DOHH2 (cell line): ENCODE data around the gene RIPOR2.

Experiments used
- H3F3A ChIP-seq: fragments of 200-600 bp; sonication (generic), shearing (Covaris generic); 2 replicates; pipeline ENCODE4 v1.6.0; 2016; ENCODE audit warnings: antibody characterized with exemption, mild to moderate bottlenecking; ENCODE audit not compliant: control insufficient read depth, insufficient read depth
- H3K27ac ChIP-seq: fragments of 200-600 bp; sonication (generic); 2 replicates; pipeline ENCODE4 v1.5.1; 2014; ENCODE audit warnings: low read depth, mild to moderate bottlenecking, low read length, moderate library complexity
- H3K27me3 ChIP-seq: fragments of 200-600 bp; sonication (generic); 2 replicates; pipeline ENCODE4 v1.6.1; 2014; ENCODE audit warnings: mild to moderate bottlenecking, low read length, mixed read lengths; ENCODE audit not compliant: control insufficient read depth
- H3K36me3 ChIP-seq: fragments of 200-600 bp; sonication (generic); 2 replicates; pipeline ENCODE4 v1.6.1; 2014; ENCODE audit warnings: mild to moderate bottlenecking, low read length, moderate library complexity, mixed read lengths; ENCODE audit not compliant: control insufficient read depth
- H3K4me1 ChIP-seq: fragments of 200-600 bp; sonication (generic); 2 replicates; pipeline ENCODE4 v1.6.1; 2014; ENCODE audit warnings: mild to moderate bottlenecking, low read length, mixed read lengths; ENCODE audit not compliant: control insufficient read depth
- H3K4me2 ChIP-seq: fragments of 200-600 bp; sonication (generic); 2 replicates; pipeline ENCODE4 v1.6.0; 2014; ENCODE audit warnings: mild to moderate bottlenecking, low read length, moderate library complexity
- H3K4me3 ChIP-seq: fragments of 200-600 bp; sonication (generic); 2 replicates; pipeline ENCODE4 v1.5.1; 2014; ENCODE audit warnings: mild to moderate bottlenecking, low read length, mixed read lengths
- H3K79me2 ChIP-seq: fragments of 200-600 bp; sonication (generic); 2 replicates; pipeline ENCODE4 v1.6.1; 2014; ENCODE audit warnings: mild to moderate bottlenecking, low read length, mixed read lengths; ENCODE audit not compliant: control insufficient read depth
- H3K9me2 ChIP-seq: fragments of 200-600 bp; sonication (generic); replicated peaks from 2 replicates; pipeline ENCODE4 v1.6.1; 2014; ENCODE audit warnings: mild to moderate bottlenecking, low read length, mixed read lengths; ENCODE audit not compliant: control insufficient read depth
- H3K9me3 ChIP-seq: fragments of 200-600 bp; sonication (generic); 2 replicates; pipeline ENCODE4 v1.6.1; 2014; ENCODE audit warnings: antibody characterized with exemption, low read length, mixed read lengths; ENCODE audit not compliant: control insufficient read depth, insufficient read depth
- H4K20me1 ChIP-seq: fragments of 200-600 bp; sonication (generic); 2 replicates; pipeline ENCODE4 v1.6.0; 2014; ENCODE audit warnings: low read depth, mild to moderate bottlenecking, antibody characterized with exemption, low read length, moderate library complexity; ENCODE audit not compliant: control insufficient read depth, insufficient read depth
- CTCF ChIP-seq: fragments of 200-600 bp; sonication (generic); IDR thresholded peaks from one replicate; pipeline ENCODE4 v1.5.1; 2014; ENCODE audit warnings: antibody characterized with exemption, mild to moderate bottlenecking, low read depth, low read length; ENCODE audit not compliant: poor library complexity, severe bottlenecking
- EZH2phosphoT487 ChIP-seq: fragments of 200-600 bp; sonication (generic); IDR thresholded peaks from 2 replicates; pipeline ENCODE4 v1.6.1; 2017; ENCODE audit warnings: borderline replicate concordance, mild to moderate bottlenecking, antibody characterized with exemption, low read length, moderate library complexity, mixed read lengths

RIPOR2 gene

GRCh38 chr6:24923885-24924401 is 11.8 kb downstream of the RIPOR2 start:
- Histone ChIP-seq H4K20me1 (no peaks in the 10 kb centered on the region), H3K9me2 (no peaks in the 10 kb centered on the region), H3K36me3 (peaks cover 48% of the 10 kb centered on the region), H3K4me2 (peak overlapping the region; percentile 39), H3F3A (peaks cover 32% of the 10 kb centered on the region), H3K4me1 (peaks cover 98% of the 10 kb centered on the region), H3K27ac (0 out of 2 replicates have a peak overlapping the region, but pooled peaks have one; percentile 11), H3K79me2 (peaks cover 98% of the 10 kb centered on the region), H3K4me3 (no peak overlapping the region), H3K27me3 (no peaks in the 10 kb centered on the region), H3K9me3 (no peaks in the 10 kb centered on the region)
- TF ChIP-seq CTCF: no peak
- no peak for TF ChIP-seq EZH2phosphoT487

GRCh38 chr6:24922814-24923213 is 12.9 kb downstream of the RIPOR2 start:
- peaks cover 29% of the 10 kb centered on the region for H3F3A ChIP-seq
- peaks cover 46% of the 10 kb centered on the region for H3K36me3 ChIP-seq
- H4K20me1 ChIP-seq: no peaks in the 10 kb centered on the region
- peak overlapping the region; percentile 13 for H3K4me3 ChIP-seq
- no peaks in the 10 kb centered on the region for H3K9me3 ChIP-seq
- peaks cover 98% of the 10 kb centered on the region for H3K79me2 ChIP-seq
- H3K27me3 ChIP-seq: no peaks in the 10 kb centered on the region
- peak overlapping the region; percentile 76 for H3K4me2 ChIP-seq
- H3K9me2 ChIP-seq: no peaks in the 10 kb centered on the region
- H3K4me1 ChIP-seq: peaks cover 98% of the 10 kb centered on the region
- H3K27ac ChIP-seq: peak overlapping the region; percentile 88
- no peak for TF ChIP-seq EZH2phosphoT487
- TF ChIP-seq CTCF: no peak

- H3K4me3 ChIP-seq: peak overlapping the region; percentile 13
- H3K9me2 ChIP-seq: no peaks in the 10 kb centered on the region
- TF ChIP-seq EZH2phosphoT487 (no peak), CTCF (no peak)
- no peaks in the 10 kb centered on the region for H3K9me3 ChIP-seq
- H3K36me3 ChIP-seq: peaks cover 46% of the 10 kb centered on the region
- peaks cover 98% of the 10 kb centered on the region for H3K4me1 ChIP-seq
- no peaks in the 10 kb centered on the region for H4K20me1 ChIP-seq
- peaks cover 98% of the 10 kb centered on the region for H3K79me2 ChIP-seq
- H3F3A ChIP-seq: peaks cover 29% of the 10 kb centered on the region
- H3K4me2 ChIP-seq: peak overlapping the region; percentile 76
- H3K27ac ChIP-seq: peak overlapping the region; percentile 88
- no peaks in the 10 kb centered on the region for H3K27me3 ChIP-seq
Observed at GRCh38 chr6:24922170-24922569, 13.6 kb downstream of the RIPOR2 start.
